HepG2 (cell line): ENCODE results near the gene TMEM80. TPM values are rescaled to one million over a fixed set of nuclear protein-coding genes. Genes with fewer than 3 reads are reported as not detected.

Source experiments
- DPF2 ChIP-seq: sonication (generic); formaldehyde crosslinking; IDR thresholded peaks from 2 replicates; pipeline ENCODE4 v1.4.0; 2020; ENCODE audit warnings: mild to moderate bottlenecking, low read depth, missing genetic modification reagents, borderline replicate concordance
- FOXA3 ChIP-seq: IDR thresholded peaks from 2 replicates; pipeline ENCODE4 v1.6.1; 2016; ENCODE audit warnings: missing genetic modification reagents, missing compliant biosample characterization
- HNF4A ChIP-seq: sonication (generic); formaldehyde crosslinking; IDR thresholded peaks from 2 replicates; pipeline ENCODE4 v1.4.0; 2020; ENCODE audit warnings: missing genetic modification reagents
- MTA3 ChIP-seq: sonication (generic); formaldehyde crosslinking; IDR thresholded peaks from 2 replicates; pipeline ENCODE4 v1.4.0; 2020; ENCODE audit warnings: missing genetic modification reagents
- NBN ChIP-seq: fragments of 450-650 bp; conservative IDR thresholded peaks from 2 replicates; pipeline ENCODE4 v1.6.1; 2017
- NFKB2 ChIP-seq: sonication (generic); formaldehyde crosslinking; IDR thresholded peaks from 2 replicates; pipeline ENCODE4 v1.4.0; 2020; ENCODE audit warnings: missing genetic modification reagents, borderline replicate concordance
- NR1H2 ChIP-seq: sonication (generic); formaldehyde crosslinking; IDR thresholded peaks from 2 replicates; pipeline ENCODE4 v1.8.1; 2022; ENCODE audit warnings: low read depth, missing genetic modification reagents, borderline replicate concordance
- RARG ChIP-seq: sonication (generic); formaldehyde crosslinking; IDR thresholded peaks from 2 replicates; pipeline ENCODE4 v1.4.0; 2020; ENCODE audit warnings: low read depth, mild to moderate bottlenecking, missing genetic modification reagents
- TBX2 ChIP-seq: sonication (generic); formaldehyde crosslinking; IDR thresholded peaks from 2 replicates; pipeline ENCODE4 v1.5.0; 2020; ENCODE audit warnings: missing genetic modification reagents, mild to moderate bottlenecking, borderline replicate concordance
- ZNF17 ChIP-seq: sonication (generic); formaldehyde crosslinking; IDR thresholded peaks from 2 replicates; pipeline ENCODE4 v1.5.0; 2020; ENCODE audit warnings: mild to moderate bottlenecking, missing genetic modification reagents
- ZNF33B ChIP-seq: sonication (generic); formaldehyde crosslinking; IDR thresholded peaks from 2 replicates; pipeline ENCODE4 v1.5.1; 2020; ENCODE audit warnings: mild to moderate bottlenecking, missing genetic modification reagents
- ZNF383 ChIP-seq: sonication (generic); formaldehyde crosslinking; IDR thresholded peaks from 2 replicates; pipeline ENCODE4 v1.4.0; 2020; ENCODE audit warnings: missing genetic modification reagents, mild to moderate bottlenecking, borderline replicate concordance
- ZNF761 ChIP-seq: sonication (generic); formaldehyde crosslinking; conservative IDR thresholded peaks from 2 replicates; pipeline ENCODE4 v1.4.0; 2020; ENCODE audit warnings: mild to moderate bottlenecking, missing genetic modification reagents
- ZNF770 ChIP-seq: sonication (generic); formaldehyde crosslinking; IDR thresholded peaks from 2 replicates; pipeline ENCODE4 v1.5.0; 2020; ENCODE audit warnings: mild to moderate bottlenecking, missing genetic modification reagents
- ZSCAN31 ChIP-seq: sonication (generic); formaldehyde crosslinking; IDR thresholded peaks from 2 replicates; pipeline ENCODE4 v1.5.0; 2020; ENCODE audit warnings: low read depth, mild to moderate bottlenecking, missing genetic modification reagents
- polyA plus RNA-seq, 8 experiments: library from polyadenylated mRNA; depleted of rRNA in 3 of 8; stranded (reverse) in 7 of 8; unstranded in 1 of 8; fragments of >200 nt; fragmentation: Illumina TruSeq in 4 of 8; extraction: Trizol in 4 of 8; gene quantifications; 2 replicates each; pipeline versions ENCODE4 v1.2.1 to v1.2.3, GENCODE V29; 2011 to 2016; ENCODE audit warnings: low read depth in 4 of 8, missing spikeins in 1 of 8, mixed read lengths in 1 of 8; ENCODE audit not compliant: insufficient read depth in 1 of 8
- total RNA-seq, 5 experiments: library from RNA; depleted of rRNA; stranded (reverse); fragments of >200 nt; fragmentation: Illumina TruSeq; extraction: Trizol; gene quantifications; 2 replicates each; pipeline ENCODE4 v1.2.3, GENCODE V29; 2016; ENCODE audit warnings: low read depth in 1 of 5
- TF ChIP-seq, protein P1 (sequence below): sonication (generic); formaldehyde crosslinking; IDR thresholded peaks from 2 replicates; pipeline ENCODE4 v1.5.1; 2020; ENCODE audit warnings: mild to moderate bottlenecking, missing genetic modification reagents, moderate library complexity
- TF ChIP-seq, protein P2 (sequence below): sonication (generic); formaldehyde crosslinking; IDR thresholded peaks from 2 replicates; pipeline ENCODE4 v1.4.0; 2020; ENCODE audit warnings: missing genetic modification reagents
- TF ChIP-seq, protein P3 (sequence below): IDR thresholded peaks from 2 replicates; pipeline ENCODE4 v1.6.1; 2016
- TF ChIP-seq, protein P4 (sequence below): sonication (generic); formaldehyde crosslinking; IDR thresholded peaks from 2 replicates; pipeline ENCODE4 v1.5.1; 2020; ENCODE audit warnings: mild to moderate bottlenecking, moderate library complexity, missing genetic modification reagents
- TF ChIP-seq, protein P5 (sequence below): sonication (generic); IDR thresholded peaks from 2 replicates; pipeline ENCODE4 v1.6.1; 2016; ENCODE audit warnings: low read depth, borderline replicate concordance

TMEM80 gene
- total and polyA plus RNA-seq, 2 of the 13 experiments (the other 11 are each of a cell fraction or from before 2014, with no cell fraction given): 5.6 to 17.1 TPM

DNA sequence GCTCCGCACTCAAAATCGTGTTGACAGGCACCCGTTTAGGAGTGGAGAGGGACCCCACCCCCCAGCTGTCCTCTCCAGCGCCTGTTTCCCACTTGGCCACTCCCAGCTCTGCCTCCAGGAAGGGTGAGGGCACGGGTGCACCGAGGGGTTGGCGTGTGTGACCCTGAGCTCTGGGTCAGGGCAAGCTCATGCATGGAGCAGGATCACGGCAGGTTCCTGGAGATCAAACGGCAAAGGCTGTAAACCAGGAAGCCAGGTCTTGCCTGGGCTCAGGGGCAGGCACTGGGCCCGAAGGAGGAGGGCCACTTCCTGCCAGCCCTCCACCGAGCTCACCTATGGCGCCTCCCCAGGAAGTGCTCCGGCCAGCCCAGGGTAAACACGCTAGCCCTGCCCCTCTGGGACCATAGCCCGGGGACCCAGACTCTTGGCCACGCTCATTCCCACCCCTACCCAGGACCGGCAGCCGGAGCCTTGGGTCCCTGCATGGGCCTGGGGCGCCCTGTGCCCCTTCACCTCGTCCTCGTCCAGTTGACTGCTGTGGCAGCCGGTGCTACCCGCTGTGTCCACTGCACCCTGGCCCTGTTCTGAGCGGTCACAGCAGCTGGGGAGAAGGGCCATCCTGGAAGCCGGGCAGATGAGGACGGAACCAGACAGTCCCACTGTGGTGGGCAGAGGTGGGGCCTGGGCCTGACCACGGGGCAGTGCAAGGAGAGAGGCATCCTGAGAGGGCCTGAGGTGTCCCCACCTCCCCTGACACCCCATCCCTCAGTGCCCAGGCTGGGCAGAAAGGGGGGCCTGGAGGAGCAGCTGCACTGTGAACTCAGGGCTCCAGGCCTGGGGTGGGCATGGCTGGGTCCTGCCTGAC, 9.4 kb downstream of the TMEM80 start (continued):
- TF ChIP-seq, protein P1, sequence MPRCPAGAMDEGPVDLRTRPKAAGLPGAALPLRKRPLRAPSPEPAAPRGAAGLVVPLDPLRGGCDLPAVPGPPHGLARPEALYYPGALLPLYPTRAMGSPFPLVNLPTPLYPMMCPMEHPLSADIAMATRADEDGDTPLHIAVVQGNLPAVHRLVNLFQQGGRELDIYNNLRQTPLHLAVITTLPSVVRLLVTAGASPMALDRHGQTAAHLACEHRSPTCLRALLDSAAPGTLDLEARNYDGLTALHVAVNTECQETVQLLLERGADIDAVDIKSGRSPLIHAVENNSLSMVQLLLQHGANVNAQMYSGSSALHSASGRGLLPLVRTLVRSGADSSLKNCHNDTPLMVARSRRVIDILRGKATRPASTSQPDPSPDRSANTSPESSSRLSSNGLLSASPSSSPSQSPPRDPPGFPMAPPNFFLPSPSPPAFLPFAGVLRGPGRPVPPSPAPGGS (CRISPR knock-in tag): peak; percentile 39; the same call in 1 of the 2 replicates
- peak; percentile 25; the same call in 1 of the 2 replicates for TF ChIP-seq ZNF770 (CRISPR knock-in tag)
- TF ChIP-seq TBX2 (CRISPR knock-in tag): peak; percentile 97
- 0 out of 2 replicates have a peak, but pooled peaks have one; percentile 10 for TF ChIP-seq ZNF383 (CRISPR knock-in tag)
- peak; percentile 68; the same call in 1 of the 2 replicates for TF ChIP-seq NR1H2 (CRISPR knock-in tag)
- TF ChIP-seq, protein P2, sequence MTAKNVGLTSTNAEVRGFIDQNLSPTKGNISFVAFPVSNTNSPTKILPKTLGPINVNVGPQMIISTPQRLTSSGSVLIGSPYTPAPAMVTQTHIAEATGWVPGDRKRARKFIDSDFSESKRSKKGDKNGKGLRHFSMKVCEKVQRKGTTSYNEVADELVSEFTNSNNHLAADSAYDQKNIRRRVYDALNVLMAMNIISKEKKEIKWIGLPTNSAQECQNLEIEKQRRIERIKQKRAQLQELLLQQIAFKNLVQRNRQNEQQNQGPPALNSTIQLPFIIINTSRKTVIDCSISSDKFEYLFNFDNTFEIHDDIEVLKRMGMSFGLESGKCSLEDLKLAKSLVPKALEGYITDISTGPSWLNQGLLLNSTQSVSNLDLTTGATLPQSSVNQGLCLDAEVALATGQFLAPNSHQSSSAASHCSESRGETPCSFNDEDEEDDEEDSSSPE (CRISPR knock-in tag): peak; percentile 61
- peak; percentile 83; the same call in 1 of the 2 replicates for TF ChIP-seq NFKB2 (CRISPR knock-in tag)
- TF ChIP-seq, protein P3, sequence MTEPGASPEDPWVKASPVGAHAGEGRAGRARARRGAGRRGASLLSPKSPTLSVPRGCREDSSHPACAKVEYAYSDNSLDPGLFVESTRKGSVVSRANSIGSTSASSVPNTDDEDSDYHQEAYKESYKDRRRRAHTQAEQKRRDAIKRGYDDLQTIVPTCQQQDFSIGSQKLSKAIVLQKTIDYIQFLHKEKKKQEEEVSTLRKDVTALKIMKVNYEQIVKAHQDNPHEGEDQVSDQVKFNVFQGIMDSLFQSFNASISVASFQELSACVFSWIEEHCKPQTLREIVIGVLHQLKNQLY (CRISPR knock-in tag): peak; percentile 91
- TF ChIP-seq DPF2 (CRISPR knock-in tag): 0 out of 2 replicates have a peak, but pooled peaks have one; percentile 67
- peak; percentile 66; the same call in 1 of the 2 replicates for TF ChIP-seq ZNF761 (CRISPR knock-in tag)
- TF ChIP-seq, protein P4, sequence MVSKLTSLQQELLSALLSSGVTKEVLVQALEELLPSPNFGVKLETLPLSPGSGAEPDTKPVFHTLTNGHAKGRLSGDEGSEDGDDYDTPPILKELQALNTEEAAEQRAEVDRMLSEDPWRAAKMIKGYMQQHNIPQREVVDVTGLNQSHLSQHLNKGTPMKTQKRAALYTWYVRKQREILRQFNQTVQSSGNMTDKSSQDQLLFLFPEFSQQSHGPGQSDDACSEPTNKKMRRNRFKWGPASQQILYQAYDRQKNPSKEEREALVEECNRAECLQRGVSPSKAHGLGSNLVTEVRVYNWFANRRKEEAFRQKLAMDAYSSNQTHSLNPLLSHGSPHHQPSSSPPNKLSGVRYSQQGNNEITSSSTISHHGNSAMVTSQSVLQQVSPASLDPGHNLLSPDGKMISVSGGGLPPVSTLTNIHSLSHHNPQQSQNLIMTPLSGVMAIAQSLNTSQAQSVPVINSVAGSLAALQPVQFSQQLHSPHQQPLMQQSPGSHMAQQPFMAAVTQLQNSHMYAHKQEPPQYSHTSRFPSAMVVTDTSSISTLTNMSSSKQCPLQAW (CRISPR knock-in tag): peak; percentile 96
- TF ChIP-seq FOXA3: peak; percentile 92
- no peak; the same call in 1 of the 2 replicates for TF ChIP-seq ZNF17 (CRISPR knock-in tag)
- TF ChIP-seq, protein P5, sequence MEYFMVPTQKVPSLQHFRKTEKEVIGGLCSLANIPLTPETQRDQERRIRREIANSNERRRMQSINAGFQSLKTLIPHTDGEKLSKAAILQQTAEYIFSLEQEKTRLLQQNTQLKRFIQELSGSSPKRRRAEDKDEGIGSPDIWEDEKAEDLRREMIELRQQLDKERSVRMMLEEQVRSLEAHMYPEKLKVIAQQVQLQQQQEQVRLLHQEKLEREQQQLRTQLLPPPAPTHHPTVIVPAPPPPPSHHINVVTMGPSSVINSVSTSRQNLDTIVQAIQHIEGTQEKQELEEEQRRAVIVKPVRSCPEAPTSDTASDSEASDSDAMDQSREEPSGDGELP: peak; percentile 79; the same call in 1 of the 2 replicates
- TF ChIP-seq NBN: no peak
- peak; percentile 21; the same call in 1 of the 2 replicates for TF ChIP-seq ZNF33B (CRISPR knock-in tag)
- no peak for TF ChIP-seq MTA3 (CRISPR knock-in tag)
- TF ChIP-seq ZSCAN31: peak; percentile 64; the same call in 1 of the 2 replicates
- TF ChIP-seq RARG (CRISPR knock-in tag): no peak
- peak; percentile 90 for TF ChIP-seq HNF4A (CRISPR knock-in tag)
